ENCODE measurements around the gene ZNF790.

The ZNF790 gene

GRCh38 chr19:36772311-36773222, 65.6 kb downstream of the ZNF790 start, which contains the start of gene ZNF850:
Gene ZNF850 (minus strand): TSS chr19:36772807. CDS start chr19:36762606, 10,201 bp downstream.
- DNase-seq (ENCODE audit: low read depth): peak; percentile 85

- DNase-seq (ENCODE audit: low read depth): peak; percentile 80
These were observed 66.6 kb downstream of the ZNF790 start for GRCh38 chr19:36771261-36772231.

Measured in non-pigmented ciliary epithelial cell (primary cell).